GM18498 (cell line): Measurements from ENCODE around the gene ZNF681.
"Not testable (repeated sequence)": the region's sequence is repeated elsewhere in the genome, so short reads cannot be mapped to it uniquely, and the experiment has no call there.

Experiments
- ATAC-seq: cut with Tn5 transposase; IDR thresholded peaks from one replicate; pipeline ENCODE4 v1.9.1; 2021; ENCODE audit warnings: mild to moderate bottlenecking, moderate library complexity; ENCODE audit not compliant: unreplicated experiment

The ZNF681 gene

GRCh38 chr19:23758187-23759074 is at the start of gene ZNF681:
TSS of gene ZNF681 (minus strand) at chr19:23758891. CDS start at chr19:23758749, 142 bp downstream.
- peak; percentile 89 for ATAC-seq

GRCh38 chr19:23804676-23805075 is 46.0 kb upstream of the ZNF681 start:
- no peak for ATAC-seq

- ATAC-seq, result no peak
These were observed 43.6 kb upstream of the ZNF681 start for GRCh38 chr19:23802290-23802689.

- ATAC-seq, result no peak
These were observed 43.1 kb upstream of the ZNF681 start for GRCh38 chr19:23801803-23802202.

GRCh38 chr19:23800868-23801267 is 42.2 kb upstream of the ZNF681 start:
- ATAC-seq, result no peak

GRCh38 chr19:23800271-23800670 is 41.6 kb upstream of the ZNF681 start:
- ATAC-seq, result no peak

GRCh38 chr19:23799321-23799720 is 40.6 kb upstream of the ZNF681 start:
- ATAC-seq, result no peak

GRCh38 chr19:23795462-23795861 is 36.8 kb upstream of the ZNF681 start:
- ATAC-seq, result no peak

- no peak for ATAC-seq
These were observed 34.1 kb upstream of the ZNF681 start for GRCh38 chr19:23792784-23793183.

- ATAC-seq, result no peak
These were observed 32.2 kb upstream of the ZNF681 start for GRCh38 chr19:23790641-23791488.

- ATAC-seq, result no peak
These were observed 30.6 kb upstream of the ZNF681 start for GRCh38 chr19:23789246-23789645.

- ATAC-seq, result no peak
These were observed 29.7 kb upstream of the ZNF681 start for GRCh38 chr19:23788411-23788810.

- ATAC-seq, result no peak
These were observed 28.4 kb upstream of the ZNF681 start for GRCh38 chr19:23787106-23787505.

- ATAC-seq, result no peak
These were observed 27.3 kb upstream of the ZNF681 start for GRCh38 chr19:23785982-23786381.

- no peak for ATAC-seq
These were observed 25.6 kb upstream of the ZNF681 start for GRCh38 chr19:23784274-23784673.

- no peak for ATAC-seq
These were observed 24.9 kb upstream of the ZNF681 start for GRCh38 chr19:23783636-23784035.

- ATAC-seq, result no peak
These were observed 21.0 kb upstream of the ZNF681 start for GRCh38 chr19:23779645-23780044.

GRCh38 chr19:23778566-23778965 is 19.9 kb upstream of the ZNF681 start:
- no peak for ATAC-seq

- ATAC-seq, result not testable (repeated sequence)
These were observed 19.3 kb upstream of the ZNF681 start for GRCh38 chr19:23778036-23778435.

GRCh38 chr19:23777216-23777615 is 18.5 kb upstream of the ZNF681 start:
- ATAC-seq, result no peak

- ATAC-seq, result no peak
These were observed 18.0 kb upstream of the ZNF681 start for GRCh38 chr19:23776507-23777205.
